Measurements from ENCODE around the gene IGF1R. TPM values are rescaled to one million over a fixed set of nuclear protein-coding genes. Genes with fewer than 3 reads are reported as not detected.

Gene IGF1R
- total and polyA plus RNA-seq, 2 experiments from 2014 or later, result 10.8 to 42.9 TPM

DNA sequence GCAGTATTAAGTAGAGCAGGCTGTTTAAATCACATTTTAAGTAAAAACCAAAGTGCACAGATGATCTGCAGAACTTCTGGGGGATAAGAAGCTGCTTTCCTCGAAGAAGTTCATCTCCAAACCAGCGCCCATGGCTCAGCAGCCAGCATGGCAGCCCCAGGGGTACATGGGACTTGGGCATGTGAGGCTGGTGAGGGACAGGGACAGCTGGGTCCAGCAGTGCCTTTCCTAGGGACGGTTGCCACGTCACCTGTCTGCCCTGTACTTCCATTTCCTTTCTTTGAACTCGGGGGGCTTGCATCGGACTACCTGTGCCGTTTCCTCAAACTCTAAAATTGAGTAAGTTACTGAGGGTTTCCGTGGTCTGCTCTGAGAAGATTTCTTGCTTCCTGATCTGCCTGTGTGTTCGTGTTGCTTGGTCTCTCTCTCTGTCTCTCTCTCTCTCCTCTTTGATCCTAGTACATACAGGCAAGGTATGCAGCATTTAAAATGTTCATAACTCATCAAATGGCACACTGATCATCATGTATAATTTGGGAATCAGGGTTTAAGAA is 67.6 kb downstream of the IGF1R start:
- no peak overlapping the region for H3K27ac ChIP-seq
- 93% methylated on average over 9 of the region's 9 CpGs for WGBS (ENCODE audit: low lambda C conversion rate, missing lambda C conversion rate)
- H3K9me2 ChIP-seq (replicated peaks; ENCODE audit: insufficient read depth), result no peaks in the 10 kb centered on the region

GRCh38 chr15:98717371-98717770 is 69.0 kb downstream of the IGF1R start:
- Histone ChIP-seq H3K27ac (no peak overlapping the region), H3K27me3 (no peaks in the 10 kb centered on the region), H3K36me3 (replicated peaks; ENCODE audit: insufficient read depth, low read depth) (no peaks in the 10 kb centered on the region), H3K9me3 (ENCODE audit: low read depth) (no peaks in the 10 kb centered on the region), H3K4me3 (no peak overlapping the region), H2AFZ (no peak overlapping the region), H3K4me2 (no peak overlapping the region), H3K79me2 (peaks cover 99% of the 10 kb centered on the region), H3K9me2 (replicated peaks; ENCODE audit: insufficient read depth) (no peaks in the 10 kb centered on the region), H4K20me1 (ENCODE audit: insufficient read depth, poor library complexity, severe bottlenecking) (peaks cover 43% of the 10 kb centered on the region), H3K4me1 (ENCODE audit: insufficient read depth) (peaks cover 16% of the 10 kb centered on the region)
- no peak for DNase-seq (ENCODE audit: low spot score)
- 98% methylated on average over 5 of the region's 5 CpGs for WGBS (ENCODE audit: low lambda C conversion rate, missing lambda C conversion rate)
- no peak for TF ChIP-seq CTCF (IDR thresholded peaks at IDR 0.05; ENCODE audit: poor library complexity)
- no peak for TF ChIP-seq EZH2phosphoT487 (IDR thresholded peaks at IDR 0.05; ENCODE audit: low read depth, severe bottlenecking, unreplicated experiment)
- no peak for TF ChIP-seq EZH2 (IDR thresholded peaks at IDR 0.05; ENCODE audit: borderline replicate concordance)

More for the DNA sequence above, 67.6 kb downstream of the IGF1R start:
- Histone ChIP-seq H3K9me3 (ENCODE audit: low read depth) (no peaks in the 10 kb centered on the region), H3K36me3 (replicated peaks; ENCODE audit: insufficient read depth, low read depth) (no peaks in the 10 kb centered on the region), H3K4me2 (no peak overlapping the region), H4K20me1 (ENCODE audit: insufficient read depth, poor library complexity, severe bottlenecking) (peaks cover 47% of the 10 kb centered on the region), H2AFZ (no peak overlapping the region), H3K4me3 (no peak overlapping the region), H3K27me3 (no peaks in the 10 kb centered on the region), H3K79me2 (peaks cover 99% of the 10 kb centered on the region), H3K4me1 (ENCODE audit: insufficient read depth) (peaks cover 16% of the 10 kb centered on the region)
- TF ChIP-seq CTCF (IDR thresholded peaks at IDR 0.05; ENCODE audit: poor library complexity) (no peak), EZH2 (IDR thresholded peaks at IDR 0.05; ENCODE audit: borderline replicate concordance) (no peak), EZH2phosphoT487 (IDR thresholded peaks at IDR 0.05; ENCODE audit: low read depth, severe bottlenecking, unreplicated experiment) (no peak)
- no peak for DNase-seq (ENCODE audit: low spot score)

DNA sequence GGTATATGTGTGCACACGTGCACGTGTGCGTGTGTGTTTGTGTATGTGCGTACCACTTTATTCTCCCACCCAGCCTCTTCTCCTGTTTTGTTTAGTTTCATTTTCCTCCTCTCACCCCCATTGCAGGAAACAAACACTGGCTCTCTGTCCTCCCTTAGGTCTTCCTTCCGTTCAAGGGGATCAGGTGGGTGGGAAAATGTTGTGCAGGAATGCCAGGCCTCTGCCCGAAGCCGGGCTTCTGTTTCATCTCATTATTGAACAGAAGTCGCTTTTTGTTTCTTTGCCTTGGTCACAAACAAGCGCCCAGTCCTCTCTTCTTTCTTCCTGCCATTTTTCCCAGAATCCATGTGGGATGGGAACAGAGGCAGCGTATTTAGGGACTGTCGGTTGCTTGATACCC is 69.6 kb downstream of the IGF1R start:
- Histone ChIP-seq H3K27me3 (no peaks in the 10 kb centered on the region), H4K20me1 (ENCODE audit: insufficient read depth, poor library complexity, severe bottlenecking) (peaks cover 45% of the 10 kb centered on the region), H3K36me3 (replicated peaks; ENCODE audit: insufficient read depth, low read depth) (no peaks in the 10 kb centered on the region), H3K27ac (no peak overlapping the region), H3K9me2 (replicated peaks; ENCODE audit: insufficient read depth) (no peaks in the 10 kb centered on the region), H3K4me1 (ENCODE audit: insufficient read depth) (peaks cover 21% of the 10 kb centered on the region), H3K9me3 (ENCODE audit: low read depth) (no peaks in the 10 kb centered on the region), H2AFZ (no peak overlapping the region), H3K79me2 (peaks cover 100% of the 10 kb centered on the region), H3K4me3 (no peak overlapping the region), H3K4me2 (no peak overlapping the region)
- DNase-seq (ENCODE audit: low spot score), result no peak
- TF ChIP-seq CTCF (IDR thresholded peaks at IDR 0.05; ENCODE audit: poor library complexity), result no peak
- TF ChIP-seq EZH2 (IDR thresholded peaks at IDR 0.05; ENCODE audit: borderline replicate concordance), result no peak
- no peak for TF ChIP-seq EZH2phosphoT487 (IDR thresholded peaks at IDR 0.05; ENCODE audit: low read depth, severe bottlenecking, unreplicated experiment)
- WGBS (ENCODE audit: low lambda C conversion rate, missing lambda C conversion rate), result 76% methylated on average over 11 of the region's 11 CpGs
